Measurements from ENCODE around the gene BRINP2.
A peak's percentile ranks its signal among the peaks of the same experiment; 100 is the strongest.

BRINP2 gene, protein sequence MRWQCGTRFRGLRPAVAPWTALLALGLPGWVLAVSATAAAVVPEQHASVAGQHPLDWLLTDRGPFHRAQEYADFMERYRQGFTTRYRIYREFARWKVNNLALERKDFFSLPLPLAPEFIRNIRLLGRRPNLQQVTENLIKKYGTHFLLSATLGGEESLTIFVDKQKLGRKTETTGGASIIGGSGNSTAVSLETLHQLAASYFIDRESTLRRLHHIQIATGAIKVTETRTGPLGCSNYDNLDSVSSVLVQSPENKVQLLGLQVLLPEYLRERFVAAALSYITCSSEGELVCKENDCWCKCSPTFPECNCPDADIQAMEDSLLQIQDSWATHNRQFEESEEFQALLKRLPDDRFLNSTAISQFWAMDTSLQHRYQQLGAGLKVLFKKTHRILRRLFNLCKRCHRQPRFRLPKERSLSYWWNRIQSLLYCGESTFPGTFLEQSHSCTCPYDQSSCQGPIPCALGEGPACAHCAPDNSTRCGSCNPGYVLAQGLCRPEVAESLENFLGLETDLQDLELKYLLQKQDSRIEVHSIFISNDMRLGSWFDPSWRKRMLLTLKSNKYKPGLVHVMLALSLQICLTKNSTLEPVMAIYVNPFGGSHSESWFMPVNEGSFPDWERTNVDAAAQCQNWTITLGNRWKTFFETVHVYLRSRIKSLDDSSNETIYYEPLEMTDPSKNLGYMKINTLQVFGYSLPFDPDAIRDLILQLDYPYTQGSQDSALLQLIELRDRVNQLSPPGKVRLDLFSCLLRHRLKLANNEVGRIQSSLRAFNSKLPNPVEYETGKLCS

DNA sequence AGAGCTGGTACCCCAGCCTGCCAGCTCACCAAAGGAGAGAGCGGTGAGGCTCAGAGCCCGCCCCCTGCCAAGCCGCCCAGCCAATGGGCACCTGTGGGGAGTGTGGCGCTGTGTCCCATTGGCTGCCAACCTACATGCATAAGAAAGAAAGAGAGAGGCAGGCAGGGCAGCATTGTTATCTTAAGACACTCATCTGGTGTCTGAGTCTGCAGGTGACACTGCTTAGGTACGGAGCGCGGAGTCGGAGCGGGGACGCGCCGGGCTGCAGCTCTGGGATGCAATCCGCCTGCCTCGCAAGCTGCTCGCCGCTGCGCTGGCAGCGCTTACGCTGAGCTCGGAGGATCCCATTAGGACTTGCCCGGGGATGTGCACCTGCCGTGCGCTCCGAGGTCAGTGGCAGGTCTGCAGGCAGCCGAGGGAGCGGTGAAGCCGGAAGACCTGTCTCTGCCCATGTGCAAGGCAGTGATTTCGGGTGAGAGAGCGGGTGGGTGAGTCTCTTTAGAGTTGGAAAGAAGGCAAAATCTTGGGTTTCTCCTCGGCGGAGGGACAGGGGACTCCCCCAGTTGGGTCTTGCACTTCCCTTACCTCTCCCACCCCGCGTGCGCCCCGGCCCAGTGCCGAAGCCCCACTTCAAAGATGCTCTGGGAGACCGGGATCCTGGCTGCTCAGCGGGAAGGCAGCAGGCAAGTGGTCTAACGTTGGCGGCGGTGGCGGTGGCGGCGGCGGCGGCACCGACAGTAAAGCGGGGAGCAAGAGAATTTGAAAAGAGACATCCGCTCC is at the start of gene BRINP2:
TSS of gene BRINP2 (plus strand) at position 203 of the 780 bp plus-strand sequence. CDS start 58,919 bp downstream, outside the sequence.
- in situ Hi-C loops (cut with HindIII; ENCODE audit: low pct_ligation_motif_present, low pct_unique_long_range_greater_than_20kb, low sequenced_read_pairs), result no loop called here

DNA sequence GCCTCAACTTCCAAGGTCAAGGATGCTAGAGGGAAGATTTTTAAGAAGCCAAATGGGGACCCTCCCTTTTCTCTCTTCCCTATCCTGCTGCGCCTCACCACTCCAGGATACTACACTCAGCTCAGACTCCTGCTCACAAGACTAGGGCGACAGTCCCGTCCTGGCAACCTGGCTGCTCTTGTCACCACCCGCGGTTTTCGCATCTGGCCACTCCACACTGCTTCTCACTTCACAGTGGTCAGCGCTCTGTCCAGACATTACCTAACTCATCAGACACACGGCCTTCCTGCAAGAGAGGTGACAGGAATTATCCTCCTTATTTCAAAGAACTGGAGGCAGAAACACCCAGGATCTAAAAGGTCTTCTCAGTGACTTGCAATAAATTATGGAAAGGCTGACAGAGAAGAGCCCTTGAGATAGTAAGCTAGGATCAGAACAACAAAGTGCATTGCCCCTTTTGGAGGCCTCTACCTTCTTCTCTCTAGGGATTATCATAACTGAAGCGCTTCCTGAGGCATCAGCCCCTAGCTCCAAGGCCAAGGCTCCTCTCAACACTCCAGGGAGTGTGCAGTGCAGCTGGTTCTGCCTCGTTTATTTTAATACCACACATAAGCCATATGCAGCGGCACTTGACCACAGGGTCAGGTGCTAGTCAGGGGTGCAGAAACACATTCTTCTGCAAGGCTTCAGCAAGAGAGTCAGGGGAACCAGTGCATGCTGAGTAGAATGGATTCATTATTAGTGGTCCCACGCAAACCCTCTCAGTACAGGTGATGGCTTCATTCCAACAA is 48.1 kb upstream of the BRINP2 start:
- DNase-seq, result no peak
- in situ Hi-C loops (cut with HindIII; ENCODE audit: low pct_ligation_motif_present, low pct_unique_long_range_greater_than_20kb, low sequenced_read_pairs), result no loop called here

More for the DNA sequence above, at the start of gene BRINP2:
- peak; percentile 57 for DNase-seq

DNA sequence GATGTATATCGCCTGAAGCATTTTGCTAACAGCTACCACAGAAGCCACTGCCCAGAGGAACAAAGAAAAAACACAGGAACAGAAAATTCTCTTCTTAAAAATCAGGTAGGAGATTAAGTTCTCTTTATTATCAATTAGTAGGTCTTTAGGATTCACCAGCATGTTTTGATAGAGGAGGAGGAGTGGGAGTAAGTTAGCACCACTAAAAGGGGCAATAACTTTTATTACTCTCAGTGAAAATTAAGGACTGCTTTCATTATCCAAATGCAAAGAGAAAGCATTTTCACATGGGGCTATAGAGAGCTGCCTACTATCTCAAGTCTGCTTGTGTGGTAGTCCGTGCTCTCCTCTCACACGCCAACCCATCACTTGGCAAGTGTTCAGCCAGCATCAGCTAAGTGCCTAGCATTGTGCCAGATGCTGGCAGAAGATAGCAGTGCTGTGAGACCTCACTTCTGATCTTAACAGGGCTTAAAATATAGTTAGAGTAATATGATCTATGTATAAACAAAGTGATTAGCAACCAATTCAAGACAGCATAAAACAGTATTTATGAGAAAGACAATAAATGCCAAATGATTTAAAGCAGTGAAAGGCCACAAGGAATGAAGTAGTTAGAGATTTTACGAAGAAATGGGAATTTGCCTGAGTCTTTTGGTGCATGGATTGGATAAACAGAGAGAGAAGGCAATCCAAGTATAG is 46.0 kb upstream of the BRINP2 start:
- in situ Hi-C loops (cut with HindIII; ENCODE audit: low pct_ligation_motif_present, low pct_unique_long_range_greater_than_20kb, low sequenced_read_pairs), result no loop called here
- no peak for DNase-seq

DNA sequence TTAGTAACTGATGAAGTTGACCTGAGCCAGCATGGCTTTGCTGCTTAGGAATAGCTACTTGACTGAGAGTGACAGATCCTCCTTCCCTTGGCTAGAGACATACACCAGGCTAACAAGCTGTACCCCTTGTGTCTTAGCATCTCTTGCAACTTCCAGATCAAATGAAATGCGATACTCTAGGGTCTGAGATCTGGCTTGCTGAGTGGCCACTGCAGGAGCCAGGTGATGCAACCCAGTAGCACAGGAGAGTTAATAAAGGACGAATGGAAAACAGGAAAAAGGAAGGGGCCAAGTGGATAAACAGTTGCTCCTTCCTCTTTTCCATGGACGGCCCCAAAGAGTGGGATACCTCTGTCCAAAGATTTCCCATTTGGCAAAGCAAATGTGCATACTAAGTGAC is 44.5 kb upstream of the BRINP2 start:
- in situ Hi-C loops (cut with HindIII; ENCODE audit: low pct_ligation_motif_present, low pct_unique_long_range_greater_than_20kb, low sequenced_read_pairs), result no loop called here
- DNase-seq, result no peak

DNA sequence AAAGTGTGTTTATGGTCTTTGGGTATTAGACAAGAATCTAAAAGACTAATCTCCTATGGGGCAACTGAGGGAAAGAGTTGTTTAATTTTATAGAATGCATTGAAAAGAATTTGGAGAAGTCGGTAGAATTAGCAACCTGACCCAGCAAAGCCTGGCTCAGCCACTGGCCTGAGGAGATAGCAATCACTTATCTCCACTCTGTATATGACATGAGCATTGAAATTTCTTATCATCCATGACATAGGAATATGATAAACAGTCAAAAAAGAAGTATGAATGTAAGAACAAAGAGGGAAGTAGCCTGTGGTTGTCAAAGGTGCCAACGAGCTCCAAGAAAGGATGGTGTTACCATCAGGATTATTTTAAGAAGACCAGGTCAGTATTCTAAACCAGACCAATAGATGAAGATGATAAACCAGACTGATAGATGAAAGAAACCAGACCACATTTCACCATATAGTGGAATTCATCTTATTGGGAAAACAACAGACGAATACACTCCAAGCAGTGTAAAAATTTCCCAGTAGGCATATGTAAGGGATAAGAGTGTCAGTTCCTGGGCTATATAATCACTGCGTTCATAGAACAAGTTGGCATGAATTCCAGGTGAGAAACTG is 42.0 kb upstream of the BRINP2 start:
- DNase-seq, result no peak
- in situ Hi-C loops (cut with HindIII; ENCODE audit: low pct_ligation_motif_present, low pct_unique_long_range_greater_than_20kb, low sequenced_read_pairs), result no loop called here

DNA sequence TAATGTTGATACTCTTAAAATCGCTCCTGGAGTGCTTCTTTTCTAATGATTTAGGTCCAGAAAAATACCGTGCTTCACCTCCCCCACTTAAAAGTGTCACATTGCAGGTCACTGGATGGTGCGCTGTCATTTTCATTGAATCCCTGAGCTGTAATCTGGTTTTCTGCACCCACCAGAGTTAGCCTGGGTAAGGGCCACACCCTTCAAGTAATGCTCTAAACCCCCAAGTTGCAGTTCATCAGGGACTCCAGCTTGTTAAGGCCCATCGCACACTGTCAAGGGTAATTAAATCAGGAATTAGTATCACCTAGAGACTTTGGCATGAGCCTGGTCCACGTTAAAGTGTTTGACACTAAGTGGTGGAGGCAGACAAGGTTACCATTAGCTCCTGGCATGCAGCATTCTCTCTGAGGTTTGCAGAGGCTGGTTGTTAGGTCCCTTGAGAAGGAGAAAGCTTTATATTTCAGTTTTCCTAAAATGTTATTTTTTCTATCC is 40.3 kb upstream of the BRINP2 start:
- in situ Hi-C loops (cut with HindIII; ENCODE audit: low pct_ligation_motif_present, low pct_unique_long_range_greater_than_20kb, low sequenced_read_pairs), result no loop called here
- DNase-seq, result no peak

DNA sequence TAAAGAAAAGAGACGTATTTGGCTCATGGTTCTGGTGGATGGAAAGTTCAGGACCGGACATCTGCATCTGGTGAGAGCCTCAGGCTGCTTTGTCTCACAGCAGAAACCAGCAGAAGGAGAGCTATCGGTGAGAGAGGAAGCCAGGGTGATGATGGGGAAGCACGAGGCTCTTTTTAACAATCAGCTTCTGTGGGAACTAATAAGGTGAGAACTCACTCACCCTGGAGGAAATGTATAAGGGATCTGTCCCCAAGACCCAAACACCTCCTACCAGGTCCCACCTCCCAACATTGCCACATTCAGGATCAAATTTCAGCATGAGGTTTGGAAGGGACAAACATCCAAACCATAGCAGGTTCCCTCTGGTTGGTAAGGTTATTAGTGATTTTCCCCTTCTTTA is 39.0 kb upstream of the BRINP2 start:
- no peak for DNase-seq
- in situ Hi-C loops (cut with HindIII; ENCODE audit: low pct_ligation_motif_present, low pct_unique_long_range_greater_than_20kb, low sequenced_read_pairs), result no loop called here

DNA sequence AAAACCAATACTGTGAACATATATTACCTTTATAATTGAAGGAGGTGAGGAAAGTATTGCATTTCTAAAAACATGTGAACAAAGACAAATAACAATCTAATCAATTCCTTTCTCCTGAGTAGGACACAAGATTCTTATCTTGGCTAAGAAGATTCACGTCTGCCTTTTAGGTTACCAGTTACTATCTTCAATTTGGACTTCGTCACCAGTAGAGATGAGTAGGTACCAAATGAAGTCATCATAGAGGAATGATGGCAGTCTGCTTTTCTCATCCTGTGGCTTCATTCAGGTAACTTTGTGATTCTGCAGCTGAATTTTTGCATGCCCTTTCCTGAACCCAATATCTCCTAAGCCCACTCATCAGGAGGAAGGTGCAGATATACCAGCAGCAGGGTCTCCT is 38.6 kb upstream of the BRINP2 start:
- no peak for DNase-seq
- in situ Hi-C loops (cut with HindIII; ENCODE audit: low pct_ligation_motif_present, low pct_unique_long_range_greater_than_20kb, low sequenced_read_pairs), result no loop called here

DNA sequence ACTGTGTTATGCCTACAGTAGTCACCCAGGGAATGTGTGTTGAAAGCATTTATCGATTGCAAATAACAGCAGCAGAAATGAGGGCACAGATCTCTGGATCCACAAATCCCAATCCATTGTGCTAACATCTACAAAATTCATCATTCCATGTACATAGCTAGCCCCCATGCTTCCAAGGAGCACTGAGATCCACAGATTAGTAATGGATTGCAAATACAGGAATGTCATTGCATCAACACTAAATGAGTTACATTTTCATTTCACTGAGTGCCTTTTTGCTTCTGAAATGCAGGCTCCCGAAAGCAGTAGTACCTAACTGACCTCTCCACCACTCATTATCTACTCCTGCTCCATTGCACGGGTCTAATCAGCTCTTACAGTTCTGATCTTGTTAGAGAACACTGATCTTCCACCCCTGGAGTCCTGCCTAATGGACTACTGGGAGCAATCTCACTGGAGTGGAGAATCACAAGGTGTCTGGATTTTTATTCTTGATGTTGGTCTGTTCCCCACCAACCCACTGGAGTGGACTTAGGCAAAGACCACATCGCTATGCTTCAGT is 36.7 kb upstream of the BRINP2 start:
- in situ Hi-C loops (cut with HindIII; ENCODE audit: low pct_ligation_motif_present, low pct_unique_long_range_greater_than_20kb, low sequenced_read_pairs), result no loop called here
- DNase-seq, result no peak

DNA sequence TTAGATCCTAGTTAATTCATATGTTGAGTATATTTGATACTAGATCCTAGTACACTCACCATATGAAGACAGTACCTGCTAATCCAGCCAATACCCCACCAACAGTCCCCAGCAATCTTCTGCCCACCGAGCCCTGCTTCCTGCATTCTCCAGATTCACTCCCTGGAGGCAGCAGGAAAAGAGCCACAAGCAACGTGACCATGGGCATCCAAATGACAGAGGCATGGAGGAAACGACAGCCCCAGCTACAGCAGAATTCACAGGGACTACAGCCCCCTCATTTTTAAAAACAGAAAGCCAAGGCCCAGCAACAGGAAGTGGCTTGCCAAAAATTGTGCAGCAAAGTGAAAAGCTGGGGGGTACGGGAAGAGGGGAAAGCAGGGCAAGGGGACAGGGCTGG is 35.5 kb upstream of the BRINP2 start:
- in situ Hi-C loops (cut with HindIII; ENCODE audit: low pct_ligation_motif_present, low pct_unique_long_range_greater_than_20kb, low sequenced_read_pairs), result no loop called here

DNA sequence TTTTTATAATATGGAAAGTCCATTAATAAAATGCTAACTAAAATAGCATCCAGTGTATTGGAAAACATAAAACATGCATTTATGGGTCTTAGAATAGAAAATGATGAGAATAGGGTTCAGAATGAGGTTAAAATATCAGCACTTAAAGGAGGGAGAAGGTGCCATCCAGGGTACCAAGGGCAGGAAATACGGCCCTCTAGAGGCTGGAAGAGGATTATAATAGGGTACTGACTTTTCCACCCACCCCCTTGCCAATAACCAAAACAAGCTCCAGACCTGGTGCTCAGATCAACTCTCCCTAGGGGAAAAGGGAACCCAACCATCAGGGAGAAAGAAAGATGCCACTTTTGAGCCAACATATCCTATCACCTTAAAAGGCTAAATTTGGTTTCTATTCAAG is 32.9 kb upstream of the BRINP2 start:
- in situ Hi-C loops (cut with HindIII; ENCODE audit: low pct_ligation_motif_present, low pct_unique_long_range_greater_than_20kb, low sequenced_read_pairs), result no loop called here
- peak; percentile 2 for DNase-seq

More for the DNA sequence above, 35.5 kb upstream of the BRINP2 start:
- DNase-seq, result no peak

DNA sequence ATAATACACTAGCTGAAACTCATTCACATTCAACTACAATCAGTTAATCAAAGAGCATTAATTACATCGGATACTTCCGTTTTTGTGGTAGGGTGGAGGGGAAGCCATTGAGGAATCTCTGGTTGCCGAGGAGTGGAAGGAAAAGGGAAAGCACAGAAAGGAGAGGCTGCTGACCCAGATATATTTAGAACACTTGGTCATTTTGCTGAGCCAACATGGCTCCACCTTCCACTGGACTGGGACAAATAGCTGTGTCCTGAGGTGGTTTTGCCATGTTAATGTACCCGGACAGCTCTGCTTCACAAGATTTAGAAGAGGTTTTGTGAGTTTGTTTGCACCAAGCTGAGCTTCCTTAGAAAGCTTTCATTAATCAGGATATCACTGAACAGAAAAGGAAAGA is 32.4 kb upstream of the BRINP2 start:
- no peak for DNase-seq
- in situ Hi-C loops (cut with HindIII; ENCODE audit: low pct_ligation_motif_present, low pct_unique_long_range_greater_than_20kb, low sequenced_read_pairs), result no loop called here

DNA sequence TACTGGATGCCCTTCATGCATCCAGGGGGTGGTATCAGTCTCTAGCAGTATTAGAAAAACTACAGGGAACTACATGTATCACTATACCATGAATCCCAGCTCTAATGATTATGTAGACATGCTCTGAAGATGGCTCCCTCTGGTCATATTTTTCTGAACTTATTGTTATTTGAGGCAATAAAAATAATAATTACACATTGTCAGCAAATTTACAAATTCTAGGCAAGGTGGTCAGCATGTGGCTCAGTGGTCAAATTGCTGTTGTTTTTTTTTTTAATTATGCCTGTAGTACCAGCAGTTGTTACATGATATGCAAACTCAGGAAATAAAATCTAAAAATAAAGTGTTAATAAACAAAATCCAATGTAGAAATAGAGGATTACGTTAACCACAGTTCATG is 28.7 kb upstream of the BRINP2 start:
- in situ Hi-C loops (cut with HindIII; ENCODE audit: low pct_ligation_motif_present, low pct_unique_long_range_greater_than_20kb, low sequenced_read_pairs), result no loop called here
- DNase-seq, result no peak

DNA sequence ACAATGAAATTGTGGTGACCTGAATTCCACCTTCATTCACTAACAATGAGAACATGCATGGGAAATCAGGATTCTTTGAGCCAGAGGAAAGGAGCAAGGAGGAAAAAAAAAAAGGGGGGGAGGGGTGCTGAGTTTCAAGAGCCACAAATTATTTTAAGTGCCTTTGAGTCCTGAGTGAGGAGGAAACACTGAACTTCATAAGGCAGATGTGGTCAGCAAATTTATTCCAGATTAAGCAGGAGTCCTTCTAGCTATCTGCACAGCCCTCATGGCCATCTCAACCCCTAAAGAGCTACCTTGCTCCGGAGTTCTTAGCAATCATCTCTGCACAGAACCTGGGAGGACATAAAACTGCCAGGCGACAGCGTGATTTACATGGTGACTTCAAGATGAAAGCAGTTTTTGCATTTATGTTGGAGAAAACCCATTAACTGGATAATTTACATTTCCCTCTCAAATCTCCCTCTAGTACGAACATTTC is 27.9 kb upstream of the BRINP2 start:
- in situ Hi-C loops (cut with HindIII; ENCODE audit: low pct_ligation_motif_present, low pct_unique_long_range_greater_than_20kb, low sequenced_read_pairs), result no loop called here
- DNase-seq, result no peak

DNA sequence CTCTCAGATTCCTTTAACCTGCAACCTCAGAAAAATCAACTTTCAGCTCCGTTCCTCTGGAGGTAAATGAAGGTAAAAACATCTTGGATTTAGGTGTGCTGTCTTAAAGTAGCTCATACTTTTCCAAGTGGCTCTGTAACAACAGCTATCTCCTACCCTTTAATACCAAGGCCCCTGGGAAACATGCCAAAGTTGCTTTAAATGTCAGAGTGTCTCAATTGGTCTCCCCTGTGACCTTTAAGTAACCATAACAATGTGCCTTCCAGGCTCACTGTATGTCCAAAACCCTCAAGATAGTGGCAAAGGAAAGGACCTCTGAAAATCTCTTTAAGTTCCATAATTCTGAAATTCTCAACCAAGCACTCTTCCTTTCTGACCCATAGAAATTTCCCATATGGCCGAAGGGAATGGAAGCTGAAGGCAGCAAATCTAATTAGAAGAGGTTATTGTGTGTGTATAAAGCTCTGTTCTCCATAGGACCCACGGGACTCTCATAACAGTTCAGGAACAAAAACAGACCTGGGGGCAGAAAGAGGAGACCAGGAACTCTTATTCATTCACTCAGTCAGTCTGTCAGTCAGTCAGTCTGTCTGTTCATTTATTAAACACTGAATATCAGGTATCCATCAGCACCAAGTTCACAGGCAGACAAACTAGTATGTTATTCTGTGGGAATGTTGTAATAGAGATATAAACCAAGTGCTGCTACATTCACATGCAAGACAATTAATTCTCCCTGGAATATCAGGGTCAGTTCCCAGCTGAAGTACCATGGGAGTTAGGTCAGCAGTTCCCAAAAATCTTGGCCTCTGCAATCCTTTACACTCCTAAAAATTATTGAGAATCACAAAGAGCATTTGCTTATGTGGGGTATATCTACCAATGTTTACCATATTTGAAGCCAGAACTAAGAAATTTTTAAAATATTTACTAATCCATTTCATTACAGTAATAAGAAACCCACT is 25.4 kb upstream of the BRINP2 start:
- DNase-seq, result no peak
- in situ Hi-C loops (cut with HindIII; ENCODE audit: low pct_ligation_motif_present, low pct_unique_long_range_greater_than_20kb, low sequenced_read_pairs), result no loop called here

DNA sequence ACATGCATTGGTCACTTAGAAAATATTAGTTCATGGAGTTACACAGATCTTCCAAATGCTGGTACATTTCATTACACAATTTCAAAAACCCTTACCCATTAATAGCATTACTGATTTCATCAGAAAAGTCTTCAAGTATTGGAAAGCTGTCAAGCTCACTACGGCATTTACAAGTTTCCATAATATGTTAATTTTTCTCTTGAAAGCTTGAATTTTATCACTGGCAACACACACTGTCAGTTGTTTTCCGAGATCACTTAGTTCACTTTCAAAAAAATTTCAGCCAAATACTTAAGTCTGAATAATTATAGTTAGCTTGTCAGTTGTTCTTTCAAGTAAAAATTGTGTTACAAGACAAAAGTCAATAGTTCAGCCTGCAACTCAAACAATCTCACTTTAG is 24.3 kb upstream of the BRINP2 start:
- in situ Hi-C loops (cut with HindIII; ENCODE audit: low pct_ligation_motif_present, low pct_unique_long_range_greater_than_20kb, low sequenced_read_pairs), result no loop called here
- no peak for DNase-seq

Data from ACHN (cell line).